Esophagus squamous epithelium (tissue), 4 donors: Measurements from ENCODE around the gene MRPL53.

ENCODE experiments used
- CTCF ChIP-seq, 6 experiments: fragments of 450-650 bp in 4 of 6; fragments of 200-600 bp in 2 of 6; sonication (generic) in 2 of 6; IDR thresholded peaks; one replicate each; pipeline ENCODE4 v1.5.1; 2016 to 2019; ENCODE audit warnings: antibody characterized with exemption in 6 of 6, mild to moderate bottlenecking in 4 of 6, moderate library complexity in 4 of 6
- POLR2A ChIP-seq, 4 donors: fragments of 450-650 bp; IDR thresholded peaks; one replicate each; pipeline ENCODE4 v1.6.1; 2017; ENCODE audit warnings: antibody characterized with exemption in 4 of 4, mild to moderate bottlenecking in 4 of 4, moderate library complexity in 3 of 4

GRCh38 chr2:74458938-74459363 lies 13.5 kb downstream of the MRPL53 start:
- TF ChIP-seq CTCF (IDR thresholded peaks at IDR 0.05), result no peak
- no peak for TF ChIP-seq POLR2A (IDR thresholded peaks at IDR 0.05)
